ENCODE measurements around the gene GNB3. TPM values are rescaled to one million over a fixed set of nuclear protein-coding genes. Genes with fewer than 3 reads are reported as not detected.
A peak's percentile ranks its signal among the peaks of the same experiment; 100 is the strongest.
"Not testable (repeated sequence)": the region's sequence is repeated elsewhere in the genome, so short reads cannot be mapped to it uniquely, and the experiment has no call there.

GNB3 gene
- total and polyA plus RNA-seq, 2 donors (not counting 3 experiments of a cell fraction or from before 2014, with no cell fraction given): 9.4 to 12.0 TPM

DNA sequence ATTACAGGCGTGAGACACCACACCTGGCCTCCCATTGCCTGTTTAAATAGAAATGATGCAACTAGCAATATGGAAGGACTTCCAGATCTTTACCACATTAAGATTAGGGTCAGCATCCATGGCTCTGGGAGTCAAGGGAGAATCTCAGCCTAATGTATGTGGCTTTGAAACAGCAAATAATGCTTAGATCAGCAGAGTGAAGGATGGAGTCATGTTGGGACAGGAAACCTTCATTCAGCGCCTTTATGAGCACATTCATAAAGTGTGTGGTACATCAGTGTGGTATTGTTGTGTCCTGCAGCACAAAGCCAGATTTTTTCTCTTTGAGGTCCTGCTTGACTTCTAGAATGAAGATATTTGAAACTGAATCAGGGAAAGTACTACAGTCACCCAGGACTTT, 47.6 kb downstream of the GNB3 start:
- H3K9me3 ChIP-seq (replicated peaks; ENCODE audit: control insufficient read depth, insufficient read depth, low read length): no peaks in the 10 kb centered on the region
- DNase-seq (ENCODE audit: low read depth, low spot score): no peak
- FAIRE-seq: peak; percentile 37
- H3K9me1 ChIP-seq (replicated peaks; ENCODE audit: control insufficient read depth, extremely low read depth, insufficient read depth, low read length): no peaks in the 10 kb centered on the region
- no TSS peak for BruUV-seq (replicated peaks)
- no peaks in the 10 kb centered on the region for H3K27me3 ChIP-seq (ENCODE audit: control insufficient read depth in 2 of 2, insufficient read depth in 2 of 2, low read length in 2 of 2)
- peaks cover 3 to 11% of the 10 kb centered on the region in 2 experiments for H3K36me3 ChIP-seq (ENCODE audit: control insufficient read depth in 2 of 2, extremely low read depth in 1 of 2, insufficient read depth in 2 of 2, low read length in 2 of 2)
- no peak overlapping the region for H2AFZ ChIP-seq (ENCODE audit: low read depth, low read length)
- peaks cover 10% of the 10 kb centered on the region for H3K4me1 ChIP-seq (ENCODE audit: control insufficient read depth, extremely low read depth, insufficient read depth, low read length)
- H3K9ac ChIP-seq (replicated peaks; ENCODE audit: extremely low read depth, insufficient read depth, low read length): no peak overlapping the region
- H3K4me3 ChIP-seq (replicated peaks in 1 of 3; ENCODE audit: insufficient read depth in 1 of 3, low read depth in 1 of 3, low read length in 3 of 3): no peak overlapping the region
- H3K27ac ChIP-seq (ENCODE audit: insufficient read depth, low read depth, low read length): no peak overlapping the region
- H3K4me2 ChIP-seq (ENCODE audit: insufficient read depth, low read length): no peak overlapping the region
- dilution Hi-C loops (cut with MboI; ENCODE audit: extremely low pct_ligation_motif_present, low sequenced_read_pairs): no loop called here
- CTCF ChIA-PET: no interaction called here
- H4K20me1 ChIP-seq (replicated peaks; ENCODE audit: control insufficient read depth, extremely low read depth, insufficient read depth, low read length): no peaks in the 10 kb centered on the region
- H3K79me2 ChIP-seq (ENCODE audit: control insufficient read depth, insufficient read depth, low read length): no peaks in the 10 kb centered on the region
- TF ChIP-seq MYC (IDR thresholded peaks at IDR 0.05; ENCODE audit: low read depth, low read length): no peak
- POLR2A ChIA-PET: no interaction called here
- intact Hi-C loops (cut with micrococcal nuclease): no loop called here

DNA sequence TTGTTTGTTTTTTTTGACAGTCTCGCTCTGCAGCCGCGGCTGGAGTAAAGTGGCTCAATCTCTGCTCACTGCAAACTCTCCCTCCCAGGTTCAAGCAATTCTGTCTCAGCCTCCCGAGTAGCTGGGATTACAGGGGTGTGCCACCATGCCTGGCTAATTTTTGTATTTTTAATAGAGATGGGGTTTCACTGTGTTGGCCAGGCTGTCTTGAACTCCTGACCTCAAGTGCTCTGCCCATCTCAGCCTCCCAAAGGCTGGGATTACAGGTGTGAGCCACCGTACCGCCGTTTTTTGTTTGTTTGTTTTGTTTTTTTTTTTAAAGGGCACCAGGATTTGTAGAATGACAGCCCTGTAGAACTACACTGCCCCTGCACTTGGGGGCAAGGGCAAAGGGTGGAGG, 48.1 kb downstream of the GNB3 start:
- H3K4me1 ChIP-seq (ENCODE audit: control insufficient read depth, extremely low read depth, insufficient read depth, low read length); H3K9me1 ChIP-seq (replicated peaks; ENCODE audit: control insufficient read depth, extremely low read depth, insufficient read depth, low read length); DNase-seq (ENCODE audit: low read depth, low spot score); POLR2A ChIA-PET; H3K27me3 ChIP-seq (ENCODE audit: control insufficient read depth in 2 of 2, insufficient read depth in 2 of 2, low read length in 2 of 2); dilution Hi-C loops (cut with MboI; ENCODE audit: extremely low pct_ligation_motif_present, low sequenced_read_pairs); BruUV-seq (replicated peaks); H3K9me3 ChIP-seq (replicated peaks; ENCODE audit: control insufficient read depth, insufficient read depth, low read length); H3K4me2 ChIP-seq (ENCODE audit: insufficient read depth, low read length); H3K36me3 ChIP-seq (ENCODE audit: control insufficient read depth in 2 of 2, extremely low read depth in 1 of 2, insufficient read depth in 2 of 2, low read length in 2 of 2); H2AFZ ChIP-seq (ENCODE audit: low read depth, low read length); H3K27ac ChIP-seq (ENCODE audit: insufficient read depth, low read depth, low read length); H4K20me1 ChIP-seq (replicated peaks; ENCODE audit: control insufficient read depth, extremely low read depth, insufficient read depth, low read length); H3K4me3 ChIP-seq (replicated peaks in 1 of 3; ENCODE audit: insufficient read depth in 1 of 3, low read depth in 1 of 3, low read length in 3 of 3); H3K9ac ChIP-seq (replicated peaks; ENCODE audit: extremely low read depth, insufficient read depth, low read length); CTCF ChIA-PET; H3K79me2 ChIP-seq (ENCODE audit: control insufficient read depth, insufficient read depth, low read length); intact Hi-C loops (cut with micrococcal nuclease): not testable (repeated sequence)
- FAIRE-seq: peak; percentile 8

DNA sequence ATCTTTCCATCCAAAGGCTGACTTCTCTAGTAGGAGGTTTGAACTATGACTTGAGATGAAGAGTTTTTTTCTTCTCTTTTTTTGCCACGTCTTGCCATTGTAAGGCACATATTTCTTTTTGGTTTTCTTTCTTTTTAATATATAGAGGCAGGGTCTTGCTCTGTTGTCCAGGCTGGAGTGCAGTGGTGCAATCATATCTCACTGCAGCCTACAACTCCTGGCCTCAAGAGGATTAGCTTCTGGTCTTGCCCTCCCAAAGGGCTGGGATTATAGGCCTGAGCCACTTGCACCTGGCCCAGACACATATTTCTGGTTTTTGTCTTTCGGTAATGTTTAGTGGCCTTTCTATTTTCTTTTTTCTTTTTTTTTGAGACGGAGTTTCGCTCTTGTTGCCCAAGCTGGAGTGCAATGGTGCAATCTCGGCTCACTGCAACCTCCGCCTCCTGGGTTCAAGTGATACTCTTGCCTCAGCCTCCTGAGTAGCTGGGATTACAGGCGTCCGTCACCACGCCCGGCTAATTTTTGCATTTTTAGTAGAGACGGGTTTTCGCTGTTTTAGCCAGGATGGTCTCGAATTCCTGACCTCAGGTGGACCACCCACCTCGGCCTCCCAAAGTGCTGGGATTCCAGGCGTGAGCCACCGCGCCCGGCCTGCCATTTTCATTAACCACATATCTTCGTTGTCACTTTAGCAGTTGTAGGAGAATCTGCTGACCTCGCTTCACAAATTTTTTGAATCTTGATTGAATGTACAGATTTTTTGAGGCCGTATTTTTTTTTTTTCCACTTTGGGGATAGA, 49.2 kb downstream of the GNB3 start:
- FAIRE-seq; H3K9me1 ChIP-seq (replicated peaks; ENCODE audit: control insufficient read depth, extremely low read depth, insufficient read depth, low read length); dilution Hi-C loops (cut with MboI; ENCODE audit: extremely low pct_ligation_motif_present, low sequenced_read_pairs); H3K36me3 ChIP-seq (ENCODE audit: control insufficient read depth in 2 of 2, extremely low read depth in 1 of 2, insufficient read depth in 2 of 2, low read length in 2 of 2); H3K4me3 ChIP-seq (replicated peaks in 1 of 3; ENCODE audit: insufficient read depth in 1 of 3, low read depth in 1 of 3, low read length in 3 of 3); H4K20me1 ChIP-seq (replicated peaks; ENCODE audit: control insufficient read depth, extremely low read depth, insufficient read depth, low read length); DNase-seq (ENCODE audit: low read depth, low spot score); H3K79me2 ChIP-seq (ENCODE audit: control insufficient read depth, insufficient read depth, low read length); BruUV-seq (replicated peaks); H3K9ac ChIP-seq (replicated peaks; ENCODE audit: extremely low read depth, insufficient read depth, low read length); H3K9me3 ChIP-seq (replicated peaks; ENCODE audit: control insufficient read depth, insufficient read depth, low read length); intact Hi-C loops (cut with micrococcal nuclease); H3K4me1 ChIP-seq (ENCODE audit: control insufficient read depth, extremely low read depth, insufficient read depth, low read length); CTCF ChIA-PET; H3K27me3 ChIP-seq (ENCODE audit: control insufficient read depth in 2 of 2, insufficient read depth in 2 of 2, low read length in 2 of 2); H2AFZ ChIP-seq (ENCODE audit: low read depth, low read length): not testable (repeated sequence)
- Histone ChIP-seq H3K4me2 (ENCODE audit: insufficient read depth, low read length) (peak overlapping the region; percentile 86), H3K27ac (ENCODE audit: insufficient read depth, low read depth, low read length) (peak overlapping the region; percentile 96)
- POLR2A ChIA-PET: interaction anchor here (2.2 kb wide), 1 partner anchor 23 kb away, joined by 22 read pairs; the partner anchor contains the start of gene TPI1

Data from endothelial cell of umbilical vein (primary cell).